ENCODE results near the gene URB2. TPM values are rescaled to one million over a fixed set of nuclear protein-coding genes. Genes with fewer than 3 reads are reported as not detected.

The URB2 gene
- total and polyA plus RNA-seq, 10 of the 15 experiments (the other 5 are each of a cell fraction or from before 2014, with no cell fraction given) = 2.7 to 24.0 (median 16.9) TPM

- Histone ChIP-seq H3K79me2 (ENCODE audit: control insufficient read depth, insufficient read depth, low read length) (no peaks in the 10 kb centered on the region), H3K4me2 (ENCODE audit: control insufficient read depth, insufficient read depth) (no peak overlapping the region), H3K4me1 (ENCODE audit: control insufficient read depth, insufficient read depth, low read length) (no peaks in the 10 kb centered on the region), H3K9ac (ENCODE audit: control insufficient read depth, insufficient read depth, low read length) (no peak overlapping the region), H3K36me3 (ENCODE audit: control insufficient read depth in 2 of 2, insufficient read depth in 2 of 2, low read length in 1 of 2) (no peaks in the 10 kb centered on the region), H4K20me1 (ENCODE audit: control insufficient read depth, insufficient read depth) (no peaks in the 10 kb centered on the region), H3K4me3 (no peak overlapping the region), H3K27ac (ENCODE audit: control insufficient read depth, insufficient read depth) (no peak overlapping the region), H3K27me3 (replicated peaks in 1 of 2; ENCODE audit: control insufficient read depth in 2 of 2, insufficient read depth in 2 of 2, low read length in 1 of 2) (no peaks in the 10 kb centered on the region), H3K9me3 (replicated peaks; ENCODE audit: control insufficient read depth, insufficient read depth, low read length) (no peaks in the 10 kb centered on the region), H2AFZ (ENCODE audit: control insufficient read depth, low read depth, low read length) (no peak overlapping the region)
- ChIA-PET SMC1A (ENCODE audit: uncharacterized antibody, unreplicated experiment) (interaction anchor here (0.7 to 1.9 kb wide), 8 partner anchors 9 to 640 kb away, joined by 3 to 5 read pairs (median 4); no protein-coding TSS in a partner anchor), POLR2A (no interaction called here), CTCF (interaction anchor here (0.7 to 1.8 kb wide), 5 partner anchors 11 to 634 kb away, joined by 3 to 8 read pairs (median 5); no protein-coding TSS in a partner anchor), RAD21 (ENCODE audit: unreplicated experiment) (interaction anchor here (0.5 to 1.1 kb wide), 2 partner anchors 28 to 146 kb away, joined by 3 read pairs; no protein-coding TSS in a partner anchor)
- FAIRE-seq = no peak
- no TSS peak for BruUV-seq (replicated peaks)
- 75% methylated on average over 2 of the region's 2 CpGs for WGBS (ENCODE audit: insufficient coverage, insufficient replicate concordance, low lambda C conversion rate, missing lambda C conversion rate)
- in situ Hi-C loops (cut with MboI) = no loop called here
- no peak for ATAC-seq
- no peak for TF ChIP-seq NR2F1 (conservative IDR thresholded peaks at IDR 0.05)
- no peak for TF ChIP-seq POLR2AphosphoS2 (IDR thresholded peaks at IDR 0.05; ENCODE audit: low read depth, low read length)
- TF ChIP-seq CBFB (IDR thresholded peaks at IDR 0.05; ENCODE audit: low read depth) = no peak
- no peak for TF ChIP-seq POU2F2 (IDR thresholded peaks at IDR 0.05; ENCODE audit: borderline replicate concordance, low read depth, low read length)
- no peak for TF ChIP-seq TCF7 (IDR thresholded peaks at IDR 0.05; ENCODE audit: borderline replicate concordance)
- TF ChIP-seq CHD1 (IDR thresholded peaks at IDR 0.05; ENCODE audit: low read depth, low read length) = no peak
- TF ChIP-seq SRF (IDR thresholded peaks at IDR 0.05; ENCODE audit: low read depth in 2 of 2, low read length in 2 of 2) = no peak
- TF ChIP-seq BHLHE40 (IDR thresholded peaks at IDR 0.05; ENCODE audit: borderline replicate concordance in 1 of 2, low read depth in 2 of 2, low read length in 1 of 2) = no peak
- no peak for TF ChIP-seq ASH2L (IDR thresholded peaks at IDR 0.05; ENCODE audit: borderline replicate concordance, low read depth)
- TF ChIP-seq PAX5 (IDR thresholded peaks at IDR 0.05; ENCODE audit: borderline replicate concordance, low read depth, low read length) = no peak
- no peak for TF ChIP-seq HDAC6 (IDR thresholded peaks at IDR 0.05; ENCODE audit: unreplicated experiment)
- no peak for TF ChIP-seq NR2C2 (IDR thresholded peaks at IDR 0.05; ENCODE audit: borderline replicate concordance, control insufficient read depth, insufficient read length, low read depth)
- intact Hi-C loops (cut with micrococcal nuclease; ENCODE audit: unreplicated experiment) = no loop called here
- no peak for DNase-seq (ENCODE audit: low read depth, low spot score)
Observed at GRCh38 chr1:229672246-229672645, 46.2 kb downstream of the URB2 start.

Measured in GM12878 (cell line).